ENCODE data around the gene MAP3K19. TPM values are rescaled to one million over a fixed set of nuclear protein-coding genes. Genes with fewer than 3 reads are reported as not detected.
"Not testable (repeated sequence)": the region's sequence is repeated elsewhere in the genome, so short reads cannot be mapped to it uniquely, and the experiment has no call there.

The MAP3K19 gene
- total RNA-seq, 1 donor = not detected

- DNase-seq (ENCODE audit: low read depth) = no peak
- no peak for TF ChIP-seq CTCF (IDR thresholded peaks at IDR 0.05; ENCODE audit: insufficient read depth, low read depth, low read length)
- H3K4me3 ChIP-seq (ENCODE audit: low read depth, low read length) = no peak overlapping the region
Observed at GRCh38 chr2:134975281-134976009, 71.8 kb downstream of the MAP3K19 start.

- DNase-seq (ENCODE audit: low read depth) = no peak
- H3K4me3 ChIP-seq (ENCODE audit: low read depth, low read length) = no peak overlapping the region
- TF ChIP-seq CTCF (IDR thresholded peaks at IDR 0.05; ENCODE audit: insufficient read depth, low read depth, low read length) = no peak
Observed at GRCh38 chr2:134973241-134974138, 73.8 kb downstream of the MAP3K19 start.

- not testable (repeated sequence) for H3K4me3 ChIP-seq (ENCODE audit: low read depth, low read length); DNase-seq (ENCODE audit: low read depth)
Observed at GRCh38 chr2:134967166-134967565, 80.1 kb downstream of the MAP3K19 start.

- no peak for DNase-seq (ENCODE audit: low read depth)
- no peak overlapping the region for H3K4me3 ChIP-seq (ENCODE audit: low read depth, low read length)
- no peak for TF ChIP-seq CTCF (IDR thresholded peaks at IDR 0.05; ENCODE audit: insufficient read depth, low read depth, low read length)
Observed at GRCh38 chr2:134957477-134957876, 89.8 kb downstream of the MAP3K19 start.

- TF ChIP-seq CTCF (IDR thresholded peaks at IDR 0.05; ENCODE audit: insufficient read depth, low read depth, low read length) = no peak
- H3K4me3 ChIP-seq (ENCODE audit: low read depth, low read length) = no peak overlapping the region
- DNase-seq (ENCODE audit: low read depth) = no peak
Observed at GRCh38 chr2:134955744-134956143, 91.5 kb downstream of the MAP3K19 start.

GRCh38 chr2:134954065-134954464, 93.2 kb downstream of the MAP3K19 start:
- no peak overlapping the region for H3K4me3 ChIP-seq (ENCODE audit: low read depth, low read length)
- no peak for TF ChIP-seq CTCF (IDR thresholded peaks at IDR 0.05; ENCODE audit: insufficient read depth, low read depth, low read length)

GRCh38 chr2:134952608-134953007, 94.6 kb downstream of the MAP3K19 start:
- H3K4me3 ChIP-seq (ENCODE audit: low read depth, low read length) = no peak overlapping the region
- TF ChIP-seq CTCF (IDR thresholded peaks at IDR 0.05; ENCODE audit: insufficient read depth, low read depth, low read length) = no peak
- no peak for DNase-seq (ENCODE audit: low read depth)

More at GRCh38 chr2:134954065-134954464, 93.2 kb downstream of the MAP3K19 start:
- DNase-seq (ENCODE audit: low read depth) = no peak
